NCI-H69 (cell line): ENCODE measurements around the gene ANKS1A.
A peak's percentile ranks its signal among the peaks of the same experiment; 100 is the strongest.

Experiments
- DNase-seq: peaks from one replicate; lab custom pipeline; 2025; lab: John Stamatoyannopoulos, UW

The ANKS1A gene

DNA sequence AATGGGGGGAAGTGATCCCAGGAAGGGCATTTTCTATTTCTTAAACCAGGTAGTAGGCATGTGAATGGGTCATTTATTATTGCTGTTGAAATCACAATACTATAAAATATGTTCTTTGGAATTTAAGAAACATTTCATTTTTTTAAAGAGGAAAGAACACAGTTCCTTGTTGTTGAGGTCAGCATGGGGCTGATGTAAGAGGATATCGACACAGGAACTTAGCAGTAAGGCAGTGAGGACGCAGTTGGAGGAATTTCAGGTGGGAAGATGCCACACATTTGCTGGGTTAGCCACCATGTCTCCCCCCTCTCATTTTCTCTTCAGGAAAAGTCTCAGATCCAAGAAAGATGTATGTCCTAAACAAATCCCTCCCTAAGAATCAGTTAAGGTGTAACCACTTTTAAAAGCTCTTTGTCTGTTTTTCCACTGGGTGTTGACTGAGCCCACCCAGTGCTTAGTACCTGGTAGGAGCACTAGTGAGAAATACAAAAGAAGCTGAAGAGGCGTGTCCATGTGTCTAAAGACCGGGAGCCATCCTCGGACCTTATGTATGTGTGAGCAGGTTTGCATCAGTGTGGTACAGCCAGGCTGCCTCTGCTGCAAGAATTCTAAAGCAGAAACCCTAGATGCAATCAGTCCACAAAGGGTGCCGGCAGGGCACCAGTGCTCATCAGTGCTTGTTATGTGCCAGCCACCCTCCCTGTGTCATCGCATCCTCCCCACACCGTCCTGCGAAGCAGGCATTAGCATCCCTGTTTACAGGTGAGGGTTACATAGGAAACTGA, 153.2 kb downstream of the ANKS1A start:
- peak; percentile 33 for DNase-seq

DNA sequence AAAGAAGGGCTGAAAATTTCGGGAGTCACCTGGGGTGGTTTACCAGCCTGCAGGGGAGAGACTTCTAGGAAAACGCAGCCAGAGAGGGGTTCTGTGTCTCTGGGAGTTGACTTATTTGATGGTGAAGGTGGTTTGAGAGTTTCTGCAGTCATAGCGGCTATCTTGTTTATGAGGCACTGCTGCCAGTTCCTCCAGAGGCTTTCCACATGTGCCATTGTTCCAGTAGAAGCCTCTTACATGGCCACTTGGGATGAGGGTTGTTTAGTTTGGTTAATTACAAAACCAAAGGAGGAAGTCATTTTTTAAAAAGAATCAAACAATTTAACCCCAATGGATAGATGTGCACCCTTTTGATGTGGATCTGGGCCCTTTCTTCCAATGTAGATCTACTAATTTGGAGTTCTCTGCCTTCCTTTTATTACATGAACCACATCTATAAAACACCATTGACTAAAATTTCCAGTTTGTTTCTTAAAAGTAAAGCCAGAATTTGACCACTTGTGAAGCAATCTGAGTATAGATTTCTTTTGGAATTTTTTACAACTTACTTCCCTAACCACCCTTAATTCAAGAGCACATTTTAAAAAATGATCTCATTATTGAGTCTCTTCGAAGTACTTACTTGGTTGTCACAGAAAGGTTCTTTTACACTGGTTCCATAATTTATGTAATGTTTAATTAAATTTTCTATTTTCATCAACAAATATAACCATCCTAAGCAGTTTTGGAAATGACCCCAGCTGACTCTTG, 154.5 kb downstream of the ANKS1A start:
- peak; percentile 56 for DNase-seq

DNA sequence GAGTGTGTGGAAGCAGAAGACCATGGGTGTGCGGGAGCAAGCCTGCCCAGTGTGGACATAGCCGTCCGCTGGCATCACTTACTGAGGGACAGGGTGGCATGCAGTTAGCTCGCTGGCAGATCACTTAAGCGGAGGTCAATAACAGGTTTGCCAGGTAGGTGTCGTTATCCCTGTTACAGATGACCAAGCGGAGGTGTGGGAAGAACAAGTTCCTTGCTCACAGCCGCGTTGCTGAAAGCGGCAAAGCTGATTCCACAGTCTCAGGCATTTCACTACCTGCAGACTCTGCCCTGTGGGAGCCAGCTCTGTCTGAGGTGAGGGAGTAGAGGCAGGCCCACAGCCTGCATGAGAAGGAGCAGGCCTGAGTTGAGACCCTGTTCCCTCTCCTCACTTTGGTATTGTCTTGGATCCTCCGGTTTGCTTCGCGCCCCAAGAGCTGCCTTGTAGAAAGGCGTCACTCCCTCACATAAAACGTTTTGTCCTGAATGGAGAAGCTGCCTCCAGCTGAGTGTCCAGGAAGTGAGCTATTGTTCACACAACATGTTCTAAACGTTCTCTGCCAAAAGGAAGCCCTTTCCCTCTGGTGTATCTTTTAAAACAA, 155.2 kb downstream of the ANKS1A start:
- DNase-seq = peak; percentile 96

DNA sequence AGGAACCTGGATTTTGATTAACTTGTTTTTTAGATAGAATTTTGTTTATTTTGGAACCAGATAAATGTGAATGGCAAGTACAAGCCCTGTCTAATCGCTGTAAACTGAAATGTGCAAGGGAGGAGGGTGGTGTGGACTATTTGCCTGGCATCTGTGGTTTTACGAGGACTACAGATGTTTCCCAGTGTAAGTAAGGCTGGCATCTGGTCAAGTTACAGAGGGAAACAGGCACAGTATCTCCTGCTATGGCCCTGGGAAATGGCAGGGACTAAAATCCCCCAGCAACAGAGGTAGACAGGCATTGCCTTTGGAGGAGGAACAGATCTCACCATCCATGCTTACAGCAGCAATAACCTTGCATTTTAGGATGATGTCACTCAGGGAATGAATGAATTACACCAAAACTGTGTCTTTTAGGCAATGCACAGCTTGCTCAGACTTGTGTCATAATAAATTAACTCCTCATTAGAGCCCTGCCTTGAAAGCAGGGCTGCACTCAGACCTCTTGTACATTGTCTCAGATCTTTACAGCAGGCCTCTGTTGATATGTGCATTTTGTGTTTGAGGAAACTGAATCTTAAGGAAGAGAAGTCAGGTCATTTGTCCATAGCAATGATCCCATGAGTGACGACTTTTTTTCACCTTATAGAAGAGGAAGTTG, 155.8 kb downstream of the ANKS1A start:
- DNase-seq = peak; percentile 98

GRCh38 chr6:35046103-35046502, 157.0 kb downstream of the ANKS1A start:
- DNase-seq = peak; percentile 41

GRCh38 chr6:35046862-35047261, 157.8 kb downstream of the ANKS1A start:
- peak; percentile 47 for DNase-seq

- DNase-seq = peak; percentile 40
Observed at GRCh38 chr6:35047265-35048011, 158.4 kb downstream of the ANKS1A start.

DNA sequence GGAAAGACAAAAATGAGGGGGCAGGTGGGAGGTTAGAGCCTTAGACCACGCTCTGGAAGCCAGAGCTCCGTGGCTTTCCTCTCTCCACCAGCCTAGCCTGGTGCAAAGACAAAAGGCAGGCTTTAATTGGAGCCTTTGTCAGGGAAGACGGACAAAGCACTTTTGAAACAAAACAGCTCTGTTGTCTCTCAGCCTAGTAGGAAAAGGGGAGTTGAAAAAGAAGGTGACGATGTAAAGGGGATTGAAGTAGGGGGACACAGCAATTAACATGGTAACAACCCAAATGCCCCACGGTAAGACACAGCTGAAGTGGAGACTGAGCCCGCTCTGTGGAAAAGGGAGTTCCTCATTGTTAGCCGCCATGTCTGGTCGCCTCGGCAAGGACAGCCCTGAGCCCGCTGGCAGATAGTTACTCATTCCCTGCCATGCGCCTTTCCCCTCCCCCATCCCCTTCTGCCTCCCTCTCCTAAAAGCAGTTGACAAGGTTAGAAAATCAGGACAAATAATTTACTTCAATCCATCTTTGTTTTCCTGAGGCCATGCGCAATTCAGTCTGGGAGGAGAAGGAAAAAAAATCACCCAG, 159.1 kb downstream of the ANKS1A start:
- peak; percentile 59 for DNase-seq

DNA sequence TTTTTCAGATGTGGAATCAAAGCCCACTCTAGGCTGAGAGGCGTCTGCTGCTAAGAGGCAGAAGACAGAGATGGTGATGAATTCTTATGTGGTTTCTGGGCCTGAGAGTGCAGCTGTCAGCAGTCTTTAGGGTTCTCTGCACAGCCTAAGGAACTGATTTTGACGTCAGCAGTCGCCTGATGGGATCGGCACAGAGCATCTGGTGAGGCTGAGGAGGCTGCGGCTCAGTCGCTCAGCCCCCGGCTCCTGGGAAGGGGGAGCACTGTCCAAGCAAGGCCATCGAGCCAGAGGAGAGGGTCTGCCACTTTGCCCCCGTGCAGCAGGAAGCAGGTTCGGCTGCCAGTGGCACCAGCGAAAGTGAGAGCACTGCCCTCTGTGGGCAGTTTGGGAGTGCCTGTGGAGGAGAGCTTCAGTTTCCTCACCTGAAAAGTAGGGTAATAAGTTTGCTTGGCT, 159.6 kb downstream of the ANKS1A start:
- peak; percentile 67 for DNase-seq

GRCh38 chr6:35049156-35049735, 160.2 kb downstream of the ANKS1A start:
- DNase-seq = peak; percentile 73

- DNase-seq = peak; percentile 96
Observed at GRCh38 chr6:35049900-35050756, 161.1 kb downstream of the ANKS1A start.

- peak; percentile 61 for DNase-seq
Observed at GRCh38 chr6:35050757-35051330, 161.8 kb downstream of the ANKS1A start.

GRCh38 chr6:35051396-35051795, 162.3 kb downstream of the ANKS1A start:
- DNase-seq = peak; percentile 91

DNA sequence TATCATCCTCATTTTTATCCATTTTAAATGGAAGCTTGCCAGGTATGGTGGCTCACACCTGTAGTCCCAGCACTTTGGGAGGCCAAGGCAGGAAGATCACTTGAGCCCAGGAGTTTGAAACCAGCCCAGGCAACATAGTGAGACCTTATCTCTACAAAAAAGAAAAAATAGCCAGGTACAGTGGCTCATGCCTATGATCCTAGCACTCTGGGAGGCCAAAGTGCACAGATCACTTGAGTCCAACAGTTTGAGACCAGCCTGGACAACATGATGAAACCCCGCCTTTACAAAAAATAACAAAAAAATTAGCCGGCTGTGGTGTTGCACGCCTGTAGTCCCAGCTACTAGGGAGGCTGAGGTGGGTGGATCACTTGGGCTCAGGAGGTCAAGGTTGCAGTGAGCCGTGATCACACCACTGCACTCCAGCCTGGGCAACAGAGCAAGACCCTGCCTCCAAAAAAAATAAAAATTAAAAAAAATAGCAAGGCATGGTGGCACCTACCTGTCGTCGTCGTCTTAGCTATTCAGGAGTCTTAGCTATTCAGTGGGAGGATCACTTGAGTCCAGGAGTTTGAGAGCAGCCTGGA, 163.0 kb downstream of the ANKS1A start:
- DNase-seq = no peak

- DNase-seq = peak; percentile 70
Observed at GRCh38 chr6:35052694-35053565, 163.9 kb downstream of the ANKS1A start.

DNA sequence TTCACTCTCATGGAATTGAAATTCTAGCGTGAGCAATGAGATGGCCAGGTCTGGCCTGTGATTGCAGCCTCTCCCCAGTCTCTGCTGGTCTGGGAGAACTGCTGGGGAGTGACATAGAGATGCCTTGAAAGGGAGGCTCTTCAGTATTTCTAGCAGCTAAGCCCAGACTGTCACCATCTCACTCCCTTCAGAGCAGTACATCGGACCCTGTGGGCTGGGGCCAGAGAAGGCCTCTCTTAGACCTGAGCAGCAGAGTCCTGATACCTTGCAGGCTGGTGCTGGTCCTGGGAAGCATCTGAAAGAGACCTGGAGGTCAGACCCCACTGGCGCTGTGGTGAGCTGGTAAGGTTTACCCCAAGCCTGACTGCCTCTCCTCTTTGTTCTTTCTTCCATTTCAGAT, 164.6 kb downstream of the ANKS1A start:
- DNase-seq = no peak

DNA sequence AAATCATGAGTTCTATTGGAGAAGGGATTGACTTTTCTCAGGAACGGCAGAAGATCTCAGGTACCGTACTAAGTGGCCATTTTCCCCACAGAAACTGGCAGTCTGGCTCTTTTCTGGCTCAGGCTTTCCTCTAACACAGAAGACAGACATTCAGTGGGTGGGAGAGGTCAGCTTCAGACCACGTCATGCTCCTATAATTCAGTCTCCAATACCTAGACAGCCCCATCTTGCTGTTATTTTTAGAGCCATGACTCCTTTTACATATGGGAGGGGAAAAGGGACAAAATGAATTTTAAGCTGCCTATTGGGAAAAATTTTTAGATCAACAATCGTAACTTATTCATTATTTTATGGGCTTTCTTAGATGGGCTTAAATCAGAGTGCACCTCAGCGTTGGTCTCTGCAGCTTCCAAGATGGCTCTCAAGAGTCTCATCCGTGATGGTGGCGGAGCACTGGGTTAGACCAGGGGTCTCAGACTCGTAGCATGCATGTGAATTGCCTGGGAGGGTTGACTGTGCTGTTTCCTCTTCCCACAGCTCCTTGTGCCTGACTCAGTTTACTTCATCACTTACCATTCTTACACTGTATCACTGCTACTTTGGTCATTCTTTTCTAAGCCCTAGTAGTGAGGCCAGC, 165.2 kb downstream of the ANKS1A start:
- DNase-seq = no peak

- no peak for DNase-seq
Observed at GRCh38 chr6:35054743-35055130, 165.7 kb downstream of the ANKS1A start.
